ENCODE results near the gene SPECC1.

- no peak for TF ChIP-seq CTCF (IDR thresholded peaks at IDR 0.05; ENCODE audit: insufficient read depth, low read depth, low read length)
- TF ChIP-seq EZH2 (IDR thresholded peaks at IDR 0.05; ENCODE audit: insufficient read depth, low read length), result no peak
These were observed 64.2 kb downstream of the SPECC1 start for GRCh38 chr17:20073055-20073979.

All from astrocyte (in vitro differentiated cells and primary cell).